Endothelial cell of umbilical vein (primary cell): ENCODE measurements around the gene ANXA2R.

Experiments used
- EZH2 ChIP-seq: IDR thresholded peaks from 2 replicates; pipeline ENCODE4 v1.6.1; 2012; ENCODE audit warnings: borderline replicate concordance, low read depth, mild to moderate bottlenecking, moderate library complexity, low read length, inconsistent platforms; ENCODE audit not compliant: severe bottlenecking
- POLR2A ChIP-seq: IDR thresholded peaks from 2 replicates; pipeline ENCODE4 v1.6.1; 2012; ENCODE audit warnings: low read depth, mild to moderate bottlenecking, control low read depth, low read length
- POLR2AphosphoS5 ChIP-seq: IDR thresholded peaks from 2 replicates; pipeline ENCODE4 v1.6.1; 2012; ENCODE audit warnings: low read depth, mild to moderate bottlenecking, control low read depth, low read length, moderate library complexity; ENCODE audit not compliant: insufficient read depth
- TF ChIP-seq, protein P1 (sequence below), 2 donors: IDR thresholded peaks; 1 replicate in 1 of 2; 2 replicates in 1 of 2; pipeline ENCODE4 v1.5.1; 2011; ENCODE audit warnings: low read length in 2 of 2, mild to moderate bottlenecking in 2 of 2, moderate library complexity in 2 of 2, control low read depth in 1 of 2, inconsistent platforms in 1 of 2, low read depth in 1 of 2; ENCODE audit not compliant: insufficient read depth in 1 of 2; ENCODE audit errors: extremely low read depth in 1 of 2
- TF ChIP-seq, protein P2 (sequence below): IDR thresholded peaks from 2 replicates; pipeline ENCODE4 v1.6.1; 2011; ENCODE audit not compliant: insufficient read depth, insufficient read length

DNA sequence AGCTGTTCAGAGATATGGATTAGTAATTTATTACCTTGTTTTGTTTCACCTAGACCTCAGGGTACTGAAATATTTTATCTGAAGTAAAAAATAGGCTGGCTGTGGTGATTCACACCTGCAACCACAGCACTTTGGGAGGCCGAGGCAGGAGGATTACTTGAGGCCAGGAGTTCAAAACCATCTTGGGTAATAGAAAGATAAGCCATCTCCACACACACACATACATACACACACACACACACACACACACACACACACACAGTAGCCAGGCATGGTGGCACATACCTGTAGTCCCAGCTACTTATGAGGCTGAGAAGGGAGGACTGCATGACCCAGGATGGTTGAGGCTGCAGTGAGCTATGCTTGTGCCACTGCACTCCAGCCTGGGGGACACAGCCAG is 3.7 kb downstream of the ANXA2R start:
- TF ChIP-seq, protein P1, sequence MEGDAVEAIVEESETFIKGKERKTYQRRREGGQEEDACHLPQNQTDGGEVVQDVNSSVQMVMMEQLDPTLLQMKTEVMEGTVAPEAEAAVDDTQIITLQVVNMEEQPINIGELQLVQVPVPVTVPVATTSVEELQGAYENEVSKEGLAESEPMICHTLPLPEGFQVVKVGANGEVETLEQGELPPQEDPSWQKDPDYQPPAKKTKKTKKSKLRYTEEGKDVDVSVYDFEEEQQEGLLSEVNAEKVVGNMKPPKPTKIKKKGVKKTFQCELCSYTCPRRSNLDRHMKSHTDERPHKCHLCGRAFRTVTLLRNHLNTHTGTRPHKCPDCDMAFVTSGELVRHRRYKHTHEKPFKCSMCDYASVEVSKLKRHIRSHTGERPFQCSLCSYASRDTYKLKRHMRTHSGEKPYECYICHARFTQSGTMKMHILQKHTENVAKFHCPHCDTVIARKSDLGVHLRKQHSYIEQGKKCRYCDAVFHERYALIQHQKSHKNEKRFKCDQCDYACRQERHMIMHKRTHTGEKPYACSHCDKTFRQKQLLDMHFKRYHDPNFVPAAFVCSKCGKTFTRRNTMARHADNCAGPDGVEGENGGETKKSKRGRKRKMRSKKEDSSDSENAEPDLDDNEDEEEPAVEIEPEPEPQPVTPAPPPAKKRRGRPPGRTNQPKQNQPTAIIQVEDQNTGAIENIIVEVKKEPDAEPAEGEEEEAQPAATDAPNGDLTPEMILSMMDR (IDR thresholded peaks at IDR 0.05; ENCODE audit: extremely low read depth in 1 of 2, insufficient read depth in 1 of 2, low read depth in 1 of 2, low read length in 2 of 2) = no peak
- no peak for TF ChIP-seq EZH2
- TF ChIP-seq POLR2AphosphoS5 = no peak
- no peak for TF ChIP-seq POLR2A
- TF ChIP-seq, protein P2, sequence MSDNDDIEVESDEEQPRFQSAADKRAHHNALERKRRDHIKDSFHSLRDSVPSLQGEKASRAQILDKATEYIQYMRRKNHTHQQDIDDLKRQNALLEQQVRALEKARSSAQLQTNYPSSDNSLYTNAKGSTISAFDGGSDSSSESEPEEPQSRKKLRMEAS = no peak
